CD4-positive, alpha-beta T cell treated with Interferon gamma for 1 hour (primary cell): ENCODE measurements around the gene KIF16B.

Experiments used
- DNase-seq: peaks from one replicate; pipeline ENCODE4 v3.0.0-alpha.2; 2020

Gene KIF16B

GRCh38 chr20:16517946-16518783, 55.1 kb downstream of the KIF16B start:
- DNase-seq = no peak

DNA sequence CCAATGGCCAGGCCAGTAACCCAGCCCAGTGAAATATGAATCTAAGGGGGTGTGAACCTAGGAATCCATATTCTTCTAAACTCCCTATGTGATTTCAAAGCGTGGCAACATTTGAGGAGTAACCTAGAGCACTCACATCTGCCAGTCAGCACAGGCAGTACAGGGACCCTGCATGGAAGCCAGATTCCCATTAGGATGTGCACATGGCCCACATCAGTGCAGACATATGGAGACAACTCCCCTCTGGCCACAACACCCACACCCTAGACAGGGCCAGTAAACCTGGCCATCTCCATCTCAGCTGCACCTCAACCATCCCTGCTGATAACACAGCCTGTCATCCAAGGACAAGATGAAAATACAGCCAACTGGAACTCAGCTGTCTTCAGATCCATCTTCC, 56.5 kb downstream of the KIF16B start:
- DNase-seq = no peak

- DNase-seq = no peak
These were observed 58.2 kb downstream of the KIF16B start for GRCh38 chr20:16515046-16515445.

DNA sequence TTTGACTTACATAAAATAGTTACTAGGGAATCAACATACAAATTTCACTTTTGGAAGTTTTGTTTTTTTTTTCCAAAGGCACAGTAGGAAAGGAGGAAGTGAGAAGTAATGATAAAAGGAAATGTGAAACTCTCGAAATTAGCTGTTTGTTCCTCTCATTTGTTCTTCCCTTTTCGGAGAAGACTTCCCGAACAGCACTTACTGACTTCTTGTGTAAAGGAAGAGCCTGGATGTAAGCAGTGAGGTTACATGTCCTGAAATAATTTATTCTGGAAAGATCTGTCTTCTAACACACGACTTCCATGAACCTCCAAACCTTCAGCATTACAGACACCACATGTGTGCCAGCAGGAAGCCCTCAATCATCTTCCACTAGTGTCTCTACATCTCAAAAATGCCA, 59.1 kb downstream of the KIF16B start:
- DNase-seq = no peak

GRCh38 chr20:16505894-16506293, 67.4 kb downstream of the KIF16B start:
- no peak for DNase-seq

DNA sequence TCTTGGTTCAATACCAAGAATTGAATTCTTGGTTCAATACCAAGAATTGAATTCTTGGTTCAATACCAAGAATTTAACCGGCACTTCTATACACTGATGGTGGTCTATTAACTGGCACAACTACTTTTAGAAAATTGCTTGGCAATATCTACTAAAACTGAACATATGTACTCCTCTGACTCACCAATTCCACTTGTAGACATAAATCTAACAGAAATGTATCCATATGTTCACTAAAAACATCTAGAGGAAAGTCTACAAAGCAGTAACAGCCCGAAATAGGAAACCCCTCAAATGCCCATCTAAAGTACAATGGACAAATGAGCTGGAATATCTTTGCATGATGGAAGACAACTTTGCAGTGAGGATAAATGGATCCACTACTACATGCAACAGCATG, 71.9 kb downstream of the KIF16B start:
- no peak for DNase-seq

GRCh38 chr20:16500197-16500596, 73.1 kb downstream of the KIF16B start:
- DNase-seq = no peak

DNA sequence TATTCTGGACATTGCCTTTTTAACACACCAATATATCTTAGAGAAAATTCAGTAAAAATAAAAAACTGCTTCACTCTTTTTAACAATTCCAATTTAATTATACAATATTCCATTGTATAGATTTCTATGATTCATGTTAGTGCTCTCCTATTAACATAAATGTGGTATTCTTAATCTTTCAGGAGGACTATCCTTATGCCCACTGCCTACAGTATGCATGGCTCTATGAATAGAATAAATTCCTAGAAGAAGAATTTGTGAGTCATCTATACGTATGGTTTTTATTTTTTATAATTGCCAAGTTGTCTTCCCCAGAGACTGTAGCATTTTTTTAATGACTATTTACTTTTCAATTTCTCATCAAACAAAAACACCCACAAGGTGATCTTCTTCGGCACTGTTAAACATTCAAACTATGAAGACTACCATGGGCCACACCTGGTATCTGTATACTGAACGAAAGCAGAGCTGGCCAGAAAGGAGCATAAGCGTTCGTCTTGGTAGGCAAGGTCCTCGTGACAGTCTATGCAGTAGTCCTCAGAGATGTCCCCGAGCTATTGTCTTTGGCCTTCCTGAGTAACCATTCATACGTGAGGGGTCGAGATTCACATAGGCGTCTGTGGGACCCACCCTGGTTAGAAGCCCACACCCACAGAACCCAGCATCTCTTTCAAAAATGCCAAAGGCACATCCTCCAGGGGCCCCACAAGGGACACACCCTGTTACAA, 74.6 kb downstream of the KIF16B start:
- DNase-seq = no peak

GRCh38 chr20:16497896-16498295, 75.4 kb downstream of the KIF16B start:
- no peak for DNase-seq

GRCh38 chr20:16493486-16493885, 79.8 kb downstream of the KIF16B start:
- no peak for DNase-seq

- no peak for DNase-seq
These were observed 81.8 kb downstream of the KIF16B start for GRCh38 chr20:16491294-16491905.

DNA sequence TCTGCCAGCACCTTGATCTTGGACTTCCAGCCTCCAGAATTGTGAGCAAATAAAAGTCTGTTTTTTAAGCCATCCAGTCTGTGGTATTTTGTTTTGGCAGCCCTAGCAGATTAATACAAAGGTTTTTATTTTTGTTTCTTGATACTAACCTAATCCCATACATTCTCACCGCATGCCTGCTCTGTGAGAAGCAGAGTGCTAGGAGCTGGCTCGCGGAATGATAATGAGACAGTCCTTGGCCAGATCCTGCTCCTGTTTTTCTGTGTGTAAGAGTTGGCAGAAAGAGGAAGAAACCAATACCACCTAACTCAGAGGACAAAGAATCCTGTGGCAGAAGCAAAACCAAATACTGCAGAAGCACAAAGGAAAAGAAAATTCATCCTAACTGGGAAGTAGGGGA, 82.6 kb downstream of the KIF16B start:
- DNase-seq = no peak

- DNase-seq = no peak
These were observed 84.6 kb downstream of the KIF16B start for GRCh38 chr20:16488616-16489015.

GRCh38 chr20:16488086-16488485, 85.2 kb downstream of the KIF16B start:
- no peak for DNase-seq

DNA sequence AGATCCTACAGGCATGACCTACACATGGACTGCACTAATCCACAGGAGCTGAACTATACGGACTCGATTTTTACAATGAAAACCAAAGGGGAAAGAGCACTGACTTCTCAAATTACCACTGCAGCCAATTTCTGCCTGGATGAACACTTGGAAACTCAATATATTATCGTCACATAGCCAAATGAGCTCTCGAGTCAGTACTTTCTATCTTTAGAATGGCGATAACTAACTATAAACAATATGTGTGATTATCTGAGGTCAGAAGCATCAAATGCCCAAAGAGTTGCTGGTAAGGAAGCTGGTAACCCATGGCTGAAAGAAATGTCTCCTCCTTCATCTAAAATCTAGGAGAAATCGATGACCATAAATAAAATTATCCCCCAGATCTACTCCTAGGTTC, 86.7 kb downstream of the KIF16B start:
- no peak for DNase-seq

GRCh38 chr20:16485401-16485800, 87.8 kb downstream of the KIF16B start:
- DNase-seq = no peak

- DNase-seq = no peak
These were observed 90.2 kb downstream of the KIF16B start for GRCh38 chr20:16483024-16483423.

- DNase-seq = no peak
These were observed 91.3 kb downstream of the KIF16B start for GRCh38 chr20:16481977-16482376.

DNA sequence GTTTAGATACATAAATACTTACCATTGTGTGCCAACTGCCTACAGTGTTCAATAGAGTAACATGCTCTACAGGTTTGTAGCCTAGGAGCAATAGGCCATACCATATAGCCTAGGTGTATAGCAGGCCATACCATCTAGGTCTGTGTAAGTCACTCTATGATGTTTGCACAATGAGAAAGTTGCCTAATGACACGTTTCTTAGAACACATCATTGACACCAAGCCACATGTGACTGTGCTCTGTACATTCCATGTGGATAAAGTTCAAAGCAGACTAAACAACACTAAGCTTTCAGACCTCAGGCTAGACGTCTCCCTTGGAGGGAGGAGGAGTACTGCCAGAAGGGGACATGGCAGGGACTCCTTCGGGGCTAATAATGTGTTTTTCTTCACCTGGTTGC, 93.6 kb downstream of the KIF16B start:
- no peak for DNase-seq

DNA sequence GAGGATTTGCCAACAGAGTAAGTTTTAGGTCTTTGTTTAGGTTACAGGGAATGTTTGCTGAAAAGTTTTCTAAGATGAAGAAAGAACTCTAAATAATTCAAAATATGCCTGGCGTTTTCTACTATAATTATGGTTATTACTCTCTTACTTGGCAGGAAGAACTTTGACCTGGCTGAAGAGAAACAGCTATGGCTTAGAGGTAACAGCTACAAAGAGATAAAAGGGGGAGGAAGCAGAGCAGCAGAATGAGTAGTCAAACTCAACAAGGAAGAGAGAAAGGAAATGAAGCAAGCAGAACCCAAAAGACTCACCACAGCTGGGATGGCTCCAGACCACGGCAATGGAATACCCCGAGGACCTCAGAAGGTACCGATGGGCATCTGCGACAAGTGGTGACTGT, 95.6 kb downstream of the KIF16B start:
- DNase-seq = no peak

DNA sequence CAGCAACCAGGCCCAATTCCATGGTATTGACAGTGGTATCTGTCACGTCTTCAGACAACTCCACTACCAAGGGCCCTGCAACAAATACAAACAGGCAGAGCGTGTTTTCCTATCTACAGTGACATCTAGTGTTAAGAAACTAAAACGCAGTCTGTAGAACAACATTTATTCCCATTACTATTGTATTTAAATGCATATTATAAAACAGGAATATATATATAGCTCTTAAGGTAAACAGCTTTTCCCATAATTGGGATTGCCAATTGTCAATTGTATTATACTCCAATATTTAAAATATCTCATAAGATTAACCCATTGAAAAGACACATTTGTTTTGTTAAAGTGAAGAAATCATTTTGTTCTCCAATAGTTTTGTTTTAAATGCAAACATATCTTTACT, 97.2 kb downstream of the KIF16B start:
- DNase-seq = no peak

GRCh38 chr20:16475225-16475624, 98.0 kb downstream of the KIF16B start:
- no peak for DNase-seq

GRCh38 chr20:16474363-16474762, 98.9 kb downstream of the KIF16B start:
- DNase-seq = no peak
